Measurements from ENCODE around the gene TACR1. TPM values are rescaled to one million over a fixed set of nuclear protein-coding genes. Genes with fewer than 3 reads are reported as not detected.

TACR1 gene
- total and polyA plus RNA-seq, 4 donors: 0.08 to 9.8 (median 3.4) TPM; not detected in 1

GRCh38 chr2:75053484-75054112 is 145.7 kb downstream of the TACR1 start:
- H3K27me3 ChIP-seq (ENCODE audit: control insufficient read depth in 1 of 2, insufficient read depth in 2 of 2, low read length in 1 of 2): no peaks in the 10 kb centered on the region
- H3K9me3 ChIP-seq (ENCODE audit: control insufficient read depth, low read length): no peaks in the 10 kb centered on the region
- intact Hi-C loops (cut with DNase I): no loop called here
- no peaks in the 10 kb centered on the region for H3K36me3 ChIP-seq (ENCODE audit: control insufficient read depth in 1 of 2, insufficient read depth in 2 of 2, low read length in 1 of 2)
- ATAC-seq (ENCODE audit: low FRiP score) (no peak), DNase-seq (no peak)
- no peak overlapping the region for H3K27ac ChIP-seq (ENCODE audit: low read depth in 1 of 2, low read length in 2 of 2)
- WGBS, 2 donors: 40 to 52% methylated on average over 7 of the region's 7 CpGs
- H3K4me1 ChIP-seq (ENCODE audit: control insufficient read depth in 1 of 2, insufficient read depth in 2 of 2, low read length in 2 of 2): peaks cover 0 to 4% of the 10 kb centered on the region in 2 donors
- H3K4me3 ChIP-seq (ENCODE audit: low read length in 2 of 2): no peak overlapping the region

DNA sequence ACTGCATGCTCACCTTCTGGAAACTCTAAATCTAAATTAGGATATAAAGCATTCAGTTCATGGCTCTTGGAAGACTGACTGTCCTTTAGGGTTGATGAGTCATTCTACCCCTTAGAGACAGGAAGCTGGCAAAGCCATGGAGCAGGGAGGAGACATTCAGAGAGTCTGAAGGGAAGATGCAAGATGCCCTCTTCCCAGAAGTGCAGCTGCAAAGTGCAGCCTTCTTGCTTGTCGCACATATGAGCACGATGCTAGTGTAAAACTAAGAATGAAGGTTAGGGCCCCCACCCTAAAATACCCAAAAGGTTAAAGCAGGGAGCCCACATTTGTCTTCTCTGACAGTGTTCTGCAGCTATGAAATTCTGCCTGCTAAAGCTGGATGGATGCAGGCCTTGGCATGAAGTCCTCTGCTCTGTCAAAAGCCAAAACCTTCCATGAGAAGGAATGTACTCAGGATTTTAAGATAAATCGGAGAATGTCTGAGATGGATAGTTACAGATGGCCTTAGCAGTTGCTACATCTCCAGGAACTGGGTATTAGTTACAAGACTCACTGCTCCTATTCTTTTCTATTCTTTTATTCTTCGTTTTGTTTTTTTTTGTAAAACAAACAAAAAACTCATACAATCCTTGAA is 151.2 kb downstream of the TACR1 start:
- H3K36me3 ChIP-seq (ENCODE audit: control insufficient read depth in 1 of 2, insufficient read depth in 2 of 2, low read length in 1 of 2): no peaks in the 10 kb centered on the region
- peak; percentile 65 for ATAC-seq (ENCODE audit: low FRiP score)
- no peaks in the 10 kb centered on the region for H3K9me3 ChIP-seq (ENCODE audit: control insufficient read depth, low read length)
- no peak overlapping the region for H3K4me3 ChIP-seq (ENCODE audit: low read length in 2 of 2)
- intact Hi-C loops (cut with DNase I): no loop called here
- H3K27ac ChIP-seq (ENCODE audit: low read depth in 1 of 2, low read length in 2 of 2): no peak overlapping the region
- WGBS, 2 donors: 25 to 39% methylated on average over 4 of the region's 4 CpGs
- DNase-seq: no peak
- peaks cover 0 to 6% of the 10 kb centered on the region in 2 donors for H3K4me1 ChIP-seq (ENCODE audit: control insufficient read depth in 1 of 2, insufficient read depth in 2 of 2, low read length in 2 of 2)
- no peaks in the 10 kb centered on the region for H3K27me3 ChIP-seq (ENCODE audit: control insufficient read depth in 1 of 2, insufficient read depth in 2 of 2, low read length in 1 of 2)

DNA sequence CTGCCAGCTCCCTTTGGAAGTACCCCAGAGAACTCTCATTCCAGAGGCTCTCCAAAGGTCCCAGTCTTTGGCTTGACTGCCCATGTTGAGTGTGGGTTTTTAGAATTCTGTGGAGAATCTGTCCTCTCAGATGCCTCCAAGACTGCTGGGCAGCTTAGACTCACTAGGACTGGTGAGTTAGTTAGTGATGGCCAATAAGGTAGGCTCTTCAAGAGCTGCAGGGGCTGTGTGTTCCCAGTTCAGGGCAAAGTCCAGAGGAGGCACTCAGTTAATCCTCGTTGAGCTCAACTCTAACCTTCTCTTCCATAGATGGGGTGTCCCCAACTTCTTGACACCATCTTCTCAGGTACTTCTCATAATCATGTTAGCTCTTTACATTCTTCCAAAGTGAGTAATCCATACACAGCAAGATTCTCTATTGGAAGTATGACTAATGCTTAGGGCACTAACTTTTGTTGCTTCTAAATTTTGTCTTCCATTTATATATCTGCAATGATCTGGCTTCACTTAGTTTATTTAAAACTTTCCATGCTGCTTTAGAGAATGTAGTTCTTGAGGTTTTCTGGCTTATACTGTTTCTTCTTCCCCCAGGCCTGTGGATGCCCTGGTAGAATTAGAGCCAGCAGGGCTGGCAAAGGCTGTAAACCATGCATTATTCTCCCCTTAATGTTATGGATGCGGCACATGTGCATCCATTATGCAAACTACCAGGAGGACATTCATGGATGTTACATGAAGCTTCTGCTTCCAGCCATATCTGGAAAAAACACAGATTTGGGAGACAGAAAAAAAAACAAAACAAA is 151.9 kb downstream of the TACR1 start:
- DNase-seq (no peak), ATAC-seq (ENCODE audit: low FRiP score) (no peak)
- intact Hi-C loops (cut with DNase I): no loop called here
- no peaks in the 10 kb centered on the region for H3K9me3 ChIP-seq (ENCODE audit: control insufficient read depth, low read length)
- H3K27me3 ChIP-seq (ENCODE audit: control insufficient read depth in 1 of 2, insufficient read depth in 2 of 2, low read length in 1 of 2): no peaks in the 10 kb centered on the region
- H3K36me3 ChIP-seq (ENCODE audit: control insufficient read depth in 1 of 2, insufficient read depth in 2 of 2, low read length in 1 of 2): no peaks in the 10 kb centered on the region
- H3K4me3 ChIP-seq (ENCODE audit: low read length in 2 of 2): no peak overlapping the region
- 95 to 99% methylated on average over 2 of the region's 2 CpGs for whole genome bisulfite sequencing, 2 donors
- H3K27ac ChIP-seq (ENCODE audit: low read depth in 1 of 2, low read length in 2 of 2): no peak overlapping the region
- peaks cover 0 to 6% of the 10 kb centered on the region in 2 donors for H3K4me1 ChIP-seq (ENCODE audit: control insufficient read depth in 1 of 2, insufficient read depth in 2 of 2, low read length in 2 of 2)

DNA sequence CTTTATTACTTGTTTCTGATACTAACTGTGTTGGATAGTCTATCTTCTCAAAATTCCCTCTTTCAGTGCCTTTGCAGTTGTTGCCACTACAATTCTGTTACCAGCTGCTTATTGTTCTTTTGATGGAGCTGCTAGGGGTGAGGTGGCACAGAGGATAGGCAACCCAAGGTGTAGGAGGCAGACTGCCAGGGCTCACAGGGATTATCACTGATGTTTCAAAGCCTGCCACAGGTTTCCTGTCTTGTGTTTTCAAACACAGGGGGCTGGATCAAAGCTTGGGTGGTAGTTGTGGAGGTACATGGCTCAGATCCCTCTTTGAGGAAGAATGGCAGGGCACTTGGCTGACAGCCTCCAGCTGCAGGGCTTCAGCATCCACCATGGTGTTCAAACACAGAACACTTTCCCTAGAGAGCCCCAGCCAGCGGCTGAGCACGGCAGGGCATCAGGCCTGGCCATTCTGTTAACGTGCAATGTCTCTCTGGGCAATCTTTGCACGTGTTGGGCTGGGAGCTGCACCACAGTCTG is 153.7 kb downstream of the TACR1 start:
- H3K36me3 ChIP-seq (ENCODE audit: control insufficient read depth in 1 of 2, insufficient read depth in 2 of 2, low read length in 1 of 2): no peaks in the 10 kb centered on the region
- H3K27ac ChIP-seq (ENCODE audit: low read depth in 1 of 2, low read length in 2 of 2): no peak overlapping the region
- intact Hi-C loops (cut with DNase I): no loop called here
- 77 to 82% methylated on average over 4 of the region's 4 CpGs for WGBS, 2 donors
- peaks cover 0 to 6% of the 10 kb centered on the region in 2 donors for H3K4me1 ChIP-seq (ENCODE audit: control insufficient read depth in 1 of 2, insufficient read depth in 2 of 2, low read length in 2 of 2)
- H3K9me3 ChIP-seq (ENCODE audit: control insufficient read depth, low read length): no peaks in the 10 kb centered on the region
- H3K27me3 ChIP-seq (ENCODE audit: control insufficient read depth in 1 of 2, insufficient read depth in 2 of 2, low read length in 1 of 2): no peaks in the 10 kb centered on the region
- DNase-seq (no peak), ATAC-seq (ENCODE audit: low FRiP score) (no peak)
- no peak overlapping the region for H3K4me3 ChIP-seq (ENCODE audit: low read length in 2 of 2)

DNA sequence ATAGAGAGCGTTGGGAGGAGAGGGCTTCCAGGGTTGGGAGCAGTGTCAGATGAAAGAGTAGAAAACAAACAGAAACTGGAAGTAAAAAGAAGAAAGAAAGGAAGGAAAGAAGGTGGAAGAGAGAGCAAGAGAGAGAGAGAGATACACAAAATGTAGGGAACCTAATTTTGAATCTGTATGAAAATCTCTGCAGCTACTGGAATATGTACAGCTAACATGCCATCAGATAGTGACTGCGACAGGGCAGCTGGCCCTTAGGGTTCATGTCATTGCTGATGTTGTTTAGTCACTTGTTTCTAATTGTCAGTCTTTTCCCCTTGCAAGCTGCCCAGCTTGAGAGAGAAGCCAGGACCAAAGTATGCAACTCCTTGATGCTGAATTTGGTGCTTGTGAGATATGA is 155.0 kb downstream of the TACR1 start:
- Histone ChIP-seq H3K4me3 (ENCODE audit: low read length in 2 of 2) (no peak overlapping the region), H3K9me3 (ENCODE audit: control insufficient read depth, low read length) (no peaks in the 10 kb centered on the region), H3K27ac (ENCODE audit: low read depth in 1 of 2, low read length in 2 of 2) (no peak overlapping the region), H3K4me1 (ENCODE audit: control insufficient read depth in 1 of 2, insufficient read depth in 2 of 2, low read length in 2 of 2) (peaks cover 0 to 6% of the 10 kb centered on the region in 2 donors), H3K36me3 (ENCODE audit: control insufficient read depth in 1 of 2, insufficient read depth in 2 of 2, low read length in 1 of 2) (no peaks in the 10 kb centered on the region), H3K27me3 (ENCODE audit: control insufficient read depth in 1 of 2, insufficient read depth in 2 of 2, low read length in 1 of 2) (no peaks in the 10 kb centered on the region)
- no peak for ATAC-seq (ENCODE audit: low FRiP score)
- intact Hi-C loops (cut with DNase I): no loop called here
- 94 to 96% methylated on average over 2 of the region's 2 CpGs for WGBS, 2 donors
- no peak for DNase-seq

GRCh38 chr2:75042823-75043222 is 156.5 kb downstream of the TACR1 start:
- intact Hi-C loops (cut with DNase I): no loop called here
- WGBS, 2 donors: 37 to 48% methylated on average over 1 of the region's 1 CpG

DNA sequence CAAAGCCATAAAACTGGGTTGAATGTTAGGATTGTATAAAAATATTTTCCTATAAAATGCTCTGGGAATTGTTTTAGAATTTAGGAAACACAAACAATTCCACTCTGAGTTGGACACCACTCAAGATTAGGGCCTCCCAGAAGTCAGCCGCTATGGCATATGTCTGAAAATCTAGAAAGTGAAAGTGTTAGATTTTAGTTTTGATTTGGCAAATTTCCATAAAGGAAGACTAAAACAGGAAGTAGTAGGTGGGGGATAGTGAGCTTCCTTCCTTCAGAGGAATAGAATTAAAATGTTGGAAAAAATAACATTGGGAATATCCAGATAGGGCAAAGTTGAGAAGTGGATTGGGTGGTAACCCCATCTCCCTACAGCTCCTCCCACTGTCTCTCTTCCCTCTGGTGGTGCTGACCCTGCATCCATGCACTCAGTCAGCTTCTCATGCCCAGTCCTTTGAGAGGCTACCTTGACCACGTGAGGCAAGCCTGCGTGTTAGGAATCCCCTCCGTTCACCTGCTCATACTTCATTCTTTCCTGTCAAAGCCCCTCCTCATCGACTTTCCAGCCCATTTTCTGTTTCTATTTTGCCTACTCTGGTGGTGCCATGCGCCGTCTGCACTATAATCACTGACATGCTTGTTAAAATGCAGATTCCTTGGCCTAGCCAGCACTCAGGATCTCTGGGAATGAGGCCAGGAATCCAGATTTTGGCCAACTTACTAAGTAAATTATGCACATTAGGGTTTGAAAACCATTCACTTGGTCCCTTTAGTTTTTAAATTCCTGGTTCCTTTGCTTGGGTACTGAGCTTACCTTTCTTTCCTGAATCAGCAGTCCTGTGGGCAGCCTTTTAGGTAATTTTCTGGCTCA is 157.4 kb downstream of the TACR1 start:
- DNase-seq: no peak
- Histone ChIP-seq H3K4me3 (ENCODE audit: low read length in 2 of 2) (no peak overlapping the region), H3K36me3 (ENCODE audit: control insufficient read depth in 1 of 2, insufficient read depth in 2 of 2, low read length in 1 of 2) (no peaks in the 10 kb centered on the region), H3K4me1 (ENCODE audit: control insufficient read depth in 1 of 2, insufficient read depth in 2 of 2, low read length in 2 of 2) (no peaks in the 10 kb centered on the region), H3K9me3 (ENCODE audit: control insufficient read depth, low read length) (no peaks in the 10 kb centered on the region), H3K27me3 (ENCODE audit: control insufficient read depth in 1 of 2, insufficient read depth in 2 of 2, low read length in 1 of 2) (no peaks in the 10 kb centered on the region), H3K27ac (ENCODE audit: low read depth in 1 of 2, low read length in 2 of 2) (no peak overlapping the region)
- 49 to 60% methylated on average over 7 of the region's 7 CpGs for WGBS, 2 donors
- intact Hi-C loops (cut with DNase I): no loop called here
- ATAC-seq (ENCODE audit: low FRiP score): peak; percentile 72

More at GRCh38 chr2:75042823-75043222, 156.5 kb downstream of the TACR1 start:
- Histone ChIP-seq H3K27ac (ENCODE audit: low read depth in 1 of 2, low read length in 2 of 2) (no peak overlapping the region), H3K4me1 (ENCODE audit: control insufficient read depth in 1 of 2, insufficient read depth in 2 of 2, low read length in 2 of 2) (peaks cover 0 to 3% of the 10 kb centered on the region in 2 donors), H3K27me3 (ENCODE audit: control insufficient read depth in 1 of 2, insufficient read depth in 2 of 2, low read length in 1 of 2) (no peaks in the 10 kb centered on the region), H3K4me3 (ENCODE audit: low read length in 2 of 2) (no peak overlapping the region), H3K9me3 (ENCODE audit: control insufficient read depth, low read length) (no peaks in the 10 kb centered on the region), H3K36me3 (ENCODE audit: control insufficient read depth in 1 of 2, insufficient read depth in 2 of 2, low read length in 1 of 2) (no peaks in the 10 kb centered on the region)
- DNase-seq: no peak
- no peak for ATAC-seq (ENCODE audit: low FRiP score)

DNA sequence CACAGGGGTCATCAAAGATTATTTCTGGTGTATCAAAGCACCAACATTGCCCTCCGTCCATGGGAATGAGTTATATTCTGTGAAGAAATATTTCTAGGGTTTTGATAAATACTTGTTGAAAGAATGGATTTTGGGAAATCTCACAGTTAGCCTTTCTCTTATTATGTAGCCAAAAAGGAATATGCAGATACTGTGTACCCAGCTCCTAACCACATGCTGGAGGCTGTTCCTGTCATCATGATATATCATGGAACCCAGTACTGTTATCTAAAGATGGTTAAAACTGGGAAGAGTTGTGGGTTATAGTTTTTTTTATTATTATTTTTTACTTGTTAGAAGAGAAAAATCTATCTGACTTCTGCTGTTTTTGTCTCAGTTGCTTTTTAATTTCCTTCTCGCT is 158.1 kb downstream of the TACR1 start:
- Histone ChIP-seq H3K27ac (ENCODE audit: low read depth in 1 of 2, low read length in 2 of 2) (no peak overlapping the region), H3K27me3 (ENCODE audit: control insufficient read depth in 1 of 2, insufficient read depth in 2 of 2, low read length in 1 of 2) (no peaks in the 10 kb centered on the region), H3K4me3 (ENCODE audit: low read length in 2 of 2) (no peak overlapping the region), H3K4me1 (ENCODE audit: control insufficient read depth in 1 of 2, insufficient read depth in 2 of 2, low read length in 2 of 2) (no peaks in the 10 kb centered on the region), H3K36me3 (ENCODE audit: control insufficient read depth in 1 of 2, insufficient read depth in 2 of 2, low read length in 1 of 2) (no peaks in the 10 kb centered on the region), H3K9me3 (ENCODE audit: control insufficient read depth, low read length) (no peaks in the 10 kb centered on the region)
- ATAC-seq (ENCODE audit: low FRiP score) (no peak), DNase-seq (no peak)
- intact Hi-C loops (cut with DNase I): no loop called here
- WGBS, 2 donors: 58 to 68% methylated on average over 2 of the region's 2 CpGs
